HEK293 (cell line): ENCODE measurements around the gene UQCR11.

ENCODE experiments used
- CTCF ChIP-seq: fragments of 450-650 bp; formaldehyde crosslinking; IDR thresholded peaks from 2 replicates; pipeline ENCODE4 v1.5.1; 2016; ENCODE audit warnings: missing biosample characterization, missing genetic modification characterization
- GLIS1 ChIP-seq: fragments of 450-650 bp; formaldehyde crosslinking; IDR thresholded peaks from 2 replicates; pipeline ENCODE4 v1.5.1; 2016; ENCODE audit warnings: missing biosample characterization, missing genetic modification characterization
- HIC1 ChIP-seq: fragments of 450-650 bp; formaldehyde crosslinking; IDR thresholded peaks from 2 replicates; pipeline ENCODE4 v1.5.1; 2016; ENCODE audit warnings: missing biosample characterization, missing genetic modification characterization
- SP3 ChIP-seq: fragments of 450-650 bp; formaldehyde crosslinking; IDR thresholded peaks from 2 replicates; pipeline ENCODE4 v1.5.1; 2016; ENCODE audit warnings: missing biosample characterization, missing genetic modification characterization
- ZNF114 ChIP-seq: fragments of 450-650 bp; formaldehyde crosslinking; IDR thresholded peaks from 2 replicates; pipeline ENCODE4 v1.5.0; 2017; ENCODE audit warnings: missing biosample characterization, missing genetic modification characterization
- ZNF274 ChIP-seq, 2 experiments: fragments of 200-500 bp in 1 of 2; fragments of 450-650 bp in 1 of 2; sonication (Bioruptor generic) in 1 of 2; formaldehyde crosslinking in 1 of 2; IDR thresholded peaks; 2 replicates each; pipeline versions ENCODE4 v1.5.1 to v1.6.1; 2014 to 2016; ENCODE audit warnings: borderline replicate concordance in 1 of 2, inconsistent platforms in 1 of 2, low read length in 1 of 2, missing biosample characterization in 1 of 2, missing genetic modification characterization in 1 of 2
- ZNF280C ChIP-seq: fragments of 450-650 bp; formaldehyde crosslinking; IDR thresholded peaks from 2 replicates; pipeline ENCODE4 v1.5.1; 2016; ENCODE audit warnings: missing biosample characterization, missing genetic modification characterization
- ZNF37A ChIP-seq: fragments of 450-650 bp; IDR thresholded peaks from 2 replicates; pipeline ENCODE4 v1.5.1; 2018; ENCODE audit warnings: missing biosample characterization, missing genetic modification characterization
- ZNF426 ChIP-seq: fragments of 450-650 bp; formaldehyde crosslinking; IDR thresholded peaks from 2 replicates; pipeline ENCODE4 v1.5.1; 2017; ENCODE audit warnings: missing biosample characterization, missing genetic modification characterization, mild to moderate bottlenecking, inconsistent platforms, moderate library complexity
- ZNF513 ChIP-seq: fragments of 450-650 bp; IDR thresholded peaks from 2 replicates; pipeline ENCODE4 v1.5.1; 2018; ENCODE audit warnings: missing biosample characterization, missing genetic modification characterization
- ZNF530 ChIP-seq: fragments of 450-650 bp; formaldehyde crosslinking; IDR thresholded peaks from 2 replicates; pipeline ENCODE4 v1.5.1; 2016; ENCODE audit warnings: low read depth, missing biosample characterization, missing genetic modification characterization

- TF ChIP-seq CTCF (tag by site-specific recombination) (no peak), ZNF513 (no peak), GLIS1 (tag by site-specific recombination) (no peak), ZNF114 (tag by site-specific recombination) (no peak), HIC1 (no peak), ZNF37A (no peak), ZNF280C (tag by site-specific recombination) (no peak), ZNF274 (IDR thresholded peaks at IDR 0.05; ENCODE audit: low read length) (no peak), ZNF274 (tag by site-specific recombination; IDR thresholded peaks at IDR 0.05; ENCODE audit: borderline replicate concordance) (no peak), ZNF426 (tag by site-specific recombination) (no peak), SP3 (tag by site-specific recombination) (no peak), ZNF530 (tag by site-specific recombination) (no peak)
Observed at GRCh38 chr19:1619703-1620102, 14.4 kb upstream of the UQCR11 start.
